ENCODE measurements around the gene FAAP20. TPM values are rescaled to one million over a fixed set of nuclear protein-coding genes. Genes with fewer than 3 reads are reported as not detected.
A peak's percentile ranks its signal among the peaks of the same experiment; 100 is the strongest.

FAAP20 gene
- total RNA-seq, 1 experiment from 2014 or later = 133 TPM

GRCh38 chr1:2224170-2224584, 29.6 kb upstream of the FAAP20 start:
- Mint-ChIP-seq H3K27ac (no peak overlapping the region), H3K4me3 (no peak overlapping the region), H3K36me3 (no peaks in the 10 kb centered on the region), H3K4me1 (peaks cover 8% of the 10 kb centered on the region), H3K27me3 (ENCODE audit: low read depth) (no peaks in the 10 kb centered on the region; the same call in 1 of the 2 replicates), H3K9me3 (no peaks in the 10 kb centered on the region)
- CTCF ChIA-PET = interaction anchor here (0.8 to 1.1 kb wide), 2 partner anchors 29 to 158 kb away, joined by 3 to 5 read pairs; partner anchors contain the start of gene FAAP20
- no peak for TF ChIP-seq E2F1 (CRISPR knock-in tag; IDR thresholded peaks at IDR 0.05)
- no peak for TF ChIP-seq CREM (CRISPR knock-in tag; IDR thresholded peaks at IDR 0.05)
- DNase-seq (ENCODE audit: low spot score) (no peak), ATAC-seq (no peak)
- POLR2A ChIA-PET = no interaction called here

- no peak for ATAC-seq
- H3K4me1 Mint-ChIP-seq = peaks cover 7% of the 10 kb centered on the region
- no peaks in the 10 kb centered on the region for H3K36me3 Mint-ChIP-seq
- DNase-seq (ENCODE audit: low spot score) = no peak
- no peak overlapping the region for H3K4me3 Mint-ChIP-seq
- ChIA-PET CTCF (interaction anchor here (0.7 to 1.4 kb wide), 3 partner anchors 9 to 161 kb away, joined by 3 to 4 read pairs (median 3); no protein-coding TSS in a partner anchor), POLR2A (interaction anchor here (0.7 kb wide), 1 partner anchor 82 kb away, joined by 9 read pairs; no protein-coding TSS in a partner anchor)
- TF ChIP-seq FOXP1 (CRISPR knock-in tag; IDR thresholded peaks at IDR 0.05; ENCODE audit: borderline replicate concordance) (no peak), ZNF121 (CRISPR knock-in tag; IDR thresholded peaks at IDR 0.05) (peak; percentile 92), OVOL2 (CRISPR knock-in tag; IDR thresholded peaks at IDR 0.05; ENCODE audit: borderline replicate concordance) (no peak), ATF6 (CRISPR knock-in tag; IDR thresholded peaks at IDR 0.05) (no peak), TEAD1 (CRISPR knock-in tag; IDR thresholded peaks at IDR 0.05) (no peak), CREM (CRISPR knock-in tag; IDR thresholded peaks at IDR 0.05) (no peak), ZNF219 (CRISPR knock-in tag; IDR thresholded peaks at IDR 0.05; ENCODE audit: borderline replicate concordance) (no peak)
- H3K27ac Mint-ChIP-seq = no peak overlapping the region; the same call in 1 of the 2 replicates
- H3K9me3 Mint-ChIP-seq = no peaks in the 10 kb centered on the region
- H3K27me3 Mint-ChIP-seq (ENCODE audit: low read depth) = no peaks in the 10 kb centered on the region; the same call in 1 of the 2 replicates
Observed at GRCh38 chr1:2221271-2221670, 26.7 kb upstream of the FAAP20 start.

- no peaks in the 10 kb centered on the region for H3K9me3 Mint-ChIP-seq
- TF ChIP-seq E2F4 (CRISPR knock-in tag; IDR thresholded peaks at IDR 0.05; ENCODE audit: borderline replicate concordance, low read depth) = no peak
- no peak for TF ChIP-seq ZNF219 (CRISPR knock-in tag; IDR thresholded peaks at IDR 0.05; ENCODE audit: borderline replicate concordance)
- TF ChIP-seq ZBTB21 (CRISPR knock-in tag; IDR thresholded peaks at IDR 0.05; ENCODE audit: borderline replicate concordance) = no peak
- TF ChIP-seq ZNF138 (CRISPR knock-in tag; conservative IDR thresholded peaks at IDR 0.05) = no peak
- TF ChIP-seq IRF1 (CRISPR knock-in tag; IDR thresholded peaks at IDR 0.05) = no peak
- TF ChIP-seq RELA (CRISPR knock-in tag; IDR thresholded peaks at IDR 0.05; ENCODE audit: borderline replicate concordance) = no peak
- no peak for TF ChIP-seq USF2 (CRISPR knock-in tag; IDR thresholded peaks at IDR 0.05)
- H3K4me3 Mint-ChIP-seq = no peak overlapping the region
- ATAC-seq = no peak
- ChIA-PET POLR2A (interaction anchor here (0.7 kb wide), 1 partner anchor 13 kb away, joined by 3 read pairs; no protein-coding TSS in a partner anchor), CTCF (interaction anchor here (1.4 to 1.6 kb wide), 2 partner anchors 22 to 42 kb away, joined by 3 to 5 read pairs; partner anchors contain the start of gene FAAP20)
- H3K4me1 Mint-ChIP-seq = peaks cover 3% of the 10 kb centered on the region; the same call in 1 of the 2 replicates
- no peaks in the 10 kb centered on the region; the same call in 1 of the 2 replicates for H3K27me3 Mint-ChIP-seq (ENCODE audit: low read depth)
- no peak overlapping the region for H3K27ac Mint-ChIP-seq
- H3K36me3 Mint-ChIP-seq = no peaks in the 10 kb centered on the region
- DNase-seq (ENCODE audit: low spot score) = no peak
Observed at GRCh38 chr1:2216767-2217058, 22.1 kb upstream of the FAAP20 start.

All from WTC11 (cell line).